OCI-LY7 (cell line): ENCODE measurements around the gene LZTS2.

Source experiments
- EZH2phosphoT487 ChIP-seq: fragments of 200-600 bp; sonication (generic); IDR thresholded peaks from 2 replicates; pipeline ENCODE4 v1.6.1; 2018; ENCODE audit warnings: low read depth, borderline replicate concordance, mild to moderate bottlenecking, mixed run types, antibody characterized with exemption, low read length, moderate library complexity, mixed read lengths
- TF ChIP-seq, protein P1 (sequence below): fragments of 200-600 bp; sonication (generic); conservative IDR thresholded peaks from 2 replicates; pipeline ENCODE4 v1.5.1; 2014; ENCODE audit warnings: mild to moderate bottlenecking, antibody characterized with exemption, low read length, moderate library complexity, mixed read lengths

DNA sequence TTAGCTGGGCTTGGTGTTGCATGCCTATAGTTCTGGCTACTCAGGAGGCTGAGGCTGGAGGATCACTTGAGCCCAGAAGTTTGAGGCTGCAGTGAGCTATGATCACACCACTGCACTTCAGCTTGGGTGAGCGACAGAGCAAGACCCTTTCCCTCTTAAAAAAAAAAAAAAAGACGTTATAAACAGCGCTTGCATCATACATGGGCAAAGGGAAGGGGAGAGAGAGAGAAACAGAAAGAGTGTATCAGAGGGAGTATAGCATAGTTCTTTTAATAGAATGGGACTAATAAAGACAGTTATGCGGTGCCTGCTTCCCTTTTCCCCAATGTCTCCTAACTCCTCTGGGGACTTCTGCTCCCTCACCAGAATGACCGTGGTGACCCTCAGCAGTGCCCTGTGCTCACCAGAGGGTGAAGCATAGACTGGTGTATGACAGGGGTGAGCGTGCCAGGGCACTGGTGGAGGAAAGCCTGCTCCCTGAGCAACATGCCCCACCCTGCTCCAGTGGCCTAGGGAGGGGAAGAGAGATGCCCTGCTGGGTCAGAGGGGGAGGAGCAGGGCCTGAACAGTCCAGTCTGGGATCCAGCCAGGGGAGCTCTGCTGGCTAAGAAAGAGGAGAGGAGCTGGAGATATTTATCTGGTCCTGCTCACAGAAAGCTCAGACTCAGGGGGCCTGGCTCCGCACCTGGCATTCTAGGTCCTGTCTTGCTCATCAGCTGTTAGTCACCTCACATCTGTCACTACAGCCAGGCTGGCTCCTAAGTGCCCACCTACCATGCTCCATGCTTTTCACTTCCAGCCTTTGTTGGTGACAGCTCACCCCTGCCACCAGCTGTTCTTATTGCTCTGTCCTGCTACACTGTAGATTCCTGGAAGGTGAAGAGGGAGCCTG lies 29.1 kb downstream of the LZTS2 start:
- TF ChIP-seq, protein P1, sequence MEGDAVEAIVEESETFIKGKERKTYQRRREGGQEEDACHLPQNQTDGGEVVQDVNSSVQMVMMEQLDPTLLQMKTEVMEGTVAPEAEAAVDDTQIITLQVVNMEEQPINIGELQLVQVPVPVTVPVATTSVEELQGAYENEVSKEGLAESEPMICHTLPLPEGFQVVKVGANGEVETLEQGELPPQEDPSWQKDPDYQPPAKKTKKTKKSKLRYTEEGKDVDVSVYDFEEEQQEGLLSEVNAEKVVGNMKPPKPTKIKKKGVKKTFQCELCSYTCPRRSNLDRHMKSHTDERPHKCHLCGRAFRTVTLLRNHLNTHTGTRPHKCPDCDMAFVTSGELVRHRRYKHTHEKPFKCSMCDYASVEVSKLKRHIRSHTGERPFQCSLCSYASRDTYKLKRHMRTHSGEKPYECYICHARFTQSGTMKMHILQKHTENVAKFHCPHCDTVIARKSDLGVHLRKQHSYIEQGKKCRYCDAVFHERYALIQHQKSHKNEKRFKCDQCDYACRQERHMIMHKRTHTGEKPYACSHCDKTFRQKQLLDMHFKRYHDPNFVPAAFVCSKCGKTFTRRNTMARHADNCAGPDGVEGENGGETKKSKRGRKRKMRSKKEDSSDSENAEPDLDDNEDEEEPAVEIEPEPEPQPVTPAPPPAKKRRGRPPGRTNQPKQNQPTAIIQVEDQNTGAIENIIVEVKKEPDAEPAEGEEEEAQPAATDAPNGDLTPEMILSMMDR = no peak
- TF ChIP-seq EZH2phosphoT487 = no peak
